HepG2 (cell line): ENCODE results near the gene SYNE2. TPM values are rescaled to one million over a fixed set of nuclear protein-coding genes. Genes with fewer than 3 reads are reported as not detected.

Source experiments
- ATAC-seq: fragments of 200-7000 bp; cut with Tn5 transposase; 3 replicates; pipeline ENCODE4 v1.9.1; 2020; ENCODE audit warnings: mild to moderate bottlenecking, moderate library complexity
- BruUV-seq: library from RNA; stranded (reverse); fragments of 400-500 nt; replicated peaks from 2 replicates; lab custom pipeline; 2021; lab: Mats Ljungman, UMichigan
- CTCF ChIA-PET: fragments of 300-600 bp; formaldehyde crosslinking; extraction: SDS; loops from one replicate; lab custom pipeline; 2021; ENCODE audit warnings: low total read pairs, inconsistent platforms, low intra/inter-chr PET ratio; lab: Yijun Ruan, JAX
- POLR2A ChIA-PET: fragments of 350-600 bp; sonication (Branson Sonifier 250); formaldehyde crosslinking; loops from one replicate; lab custom pipeline; 2020; ENCODE audit warnings: antibody characterized with exemption, inconsistent platforms; lab: Yijun Ruan, JAX
- DNase-seq: peaks from one replicate; pipeline ENCODE4 v3.0.0-alpha.2; 2015; ENCODE audit warnings: low spot score
- FAIRE-seq: peaks from 3 replicates; lab custom pipeline; 2011; peaks lifted over from hg19 to GRCh38; lab: Jason Lieb, UNC
- H2AFZ ChIP-seq: one replicate; pipeline ENCODE4 v1.6.1; 2011; ENCODE audit warnings: low read length, inconsistent platforms
- H3K27ac ChIP-seq: fragments of 300-600 bp; 3 replicates; pipeline ENCODE4 v1.8.0; 2011; ENCODE audit warnings: mixed run types, mild to moderate bottlenecking, mixed read lengths, low read length, inconsistent platforms; ENCODE audit not compliant: insufficient read depth; ENCODE audit errors: extremely low read length
- H3K27me3 ChIP-seq, 2 experiments: fragments of 200-600 bp in 1 of 2; 2 replicates in 1 of 2; 3 replicates in 1 of 2; pipeline versions ENCODE4 v1.6.0 to v1.8.0; 2011; ENCODE audit warnings: low read length in 2 of 2, mild to moderate bottlenecking in 2 of 2, moderate library complexity in 2 of 2, inconsistent platforms in 1 of 2; ENCODE audit not compliant: insufficient read depth in 2 of 2, control insufficient read depth in 1 of 2
- H3K36me3 ChIP-seq, 2 experiments: fragments of 200-600 bp in 1 of 2; replicated peaks in 1 of 2; 2 replicates in 1 of 2; 3 replicates in 1 of 2; pipeline versions ENCODE4 v1.5.1 to v1.8.0; 2011; ENCODE audit warnings: low read length in 2 of 2, inconsistent platforms in 1 of 2; ENCODE audit not compliant: insufficient read depth in 2 of 2, control insufficient read depth in 1 of 2
- H3K4me1 ChIP-seq: 2 replicates; pipeline ENCODE4 v1.5.1; 2012; ENCODE audit warnings: low read length, inconsistent platforms; ENCODE audit not compliant: insufficient read depth
- H3K4me2 ChIP-seq: 2 replicates; pipeline ENCODE4 v1.6.0; 2011; ENCODE audit warnings: low read depth, low read length, inconsistent platforms
- H3K4me3 ChIP-seq, 3 experiments: fragments of 200-600 bp in 1 of 3; sonication (generic), shearing (Covaris generic) in 1 of 3; replicated peaks in 1 of 3; 2 replicates each; pipeline ENCODE4 v1.5.1; 2011 to 2016; ENCODE audit warnings: low read length in 3 of 3, inconsistent platforms in 2 of 3, low read depth in 2 of 3, mild to moderate bottlenecking in 2 of 3, control low read depth in 1 of 3, mixed read lengths in 1 of 3; ENCODE audit not compliant: insufficient read depth in 1 of 3
- H3K79me2 ChIP-seq: one replicate; pipeline ENCODE4 v1.6.1; 2011; ENCODE audit warnings: low read length, inconsistent platforms; ENCODE audit not compliant: insufficient read depth
- H3K9ac ChIP-seq: 2 replicates; pipeline ENCODE4 v1.6.0; 2011; ENCODE audit warnings: mild to moderate bottlenecking, low read depth, low read length, inconsistent platforms; ENCODE audit not compliant: insufficient read depth
- H3K9me3 ChIP-seq: 2 replicates; pipeline ENCODE4 v1.5.1; 2012; ENCODE audit warnings: mild to moderate bottlenecking, low read length
- H4K20me1 ChIP-seq: 2 replicates; pipeline ENCODE4 v1.6.0; 2011; ENCODE audit warnings: inconsistent platforms, mild to moderate bottlenecking, low read length, moderate library complexity; ENCODE audit not compliant: insufficient read depth
- GABPB1 ChIP-seq: IDR thresholded peaks from 2 replicates; pipeline ENCODE4 v1.6.1; 2016; ENCODE audit warnings: mild to moderate bottlenecking, missing genetic modification reagents, moderate library complexity, missing compliant biosample characterization
- IRF1 ChIP-seq: sonication (generic); formaldehyde crosslinking; IDR thresholded peaks from 2 replicates; pipeline ENCODE4 v1.4.0; 2020; ENCODE audit warnings: low read depth, mild to moderate bottlenecking, missing genetic modification reagents
- NR1H2 ChIP-seq: sonication (generic); formaldehyde crosslinking; IDR thresholded peaks from 2 replicates; pipeline ENCODE4 v1.8.1; 2022; ENCODE audit warnings: low read depth, missing genetic modification reagents, borderline replicate concordance
- PAWR ChIP-seq: sonication (generic); formaldehyde crosslinking; IDR thresholded peaks from 2 replicates; pipeline ENCODE4 v1.4.0; 2020; ENCODE audit warnings: missing genetic modification reagents, mild to moderate bottlenecking, borderline replicate concordance
- TFDP1 ChIP-seq: IDR thresholded peaks from 2 replicates; pipeline ENCODE4 v1.6.1; 2016; ENCODE audit warnings: missing compliant biosample characterization, missing genetic modification reagents, borderline replicate concordance
- ZNF160 ChIP-seq: sonication (generic); formaldehyde crosslinking; IDR thresholded peaks from 2 replicates; pipeline ENCODE4 v1.8.0; 2022; ENCODE audit warnings: mild to moderate bottlenecking, inconsistent platforms, missing genetic modification reagents
- ZNF34 ChIP-seq: sonication (generic); formaldehyde crosslinking; IDR thresholded peaks from 2 replicates; pipeline ENCODE4 v1.4.0; 2020; ENCODE audit warnings: mild to moderate bottlenecking, missing genetic modification reagents, borderline replicate concordance
- ZNF354B ChIP-seq: sonication (generic); formaldehyde crosslinking; IDR thresholded peaks from 2 replicates; pipeline ENCODE4 v1.8.0; 2022; ENCODE audit warnings: mild to moderate bottlenecking, missing genetic modification reagents
- WGBS: methylation state at CpG from one replicate; pipeline ENCODE4 v1.1.6; 2017; ENCODE audit warnings: low lambda C conversion rate; 5-methylcytosine and 5-hydroxymethylcytosine counted together
- in situ Hi-C: cut with HindIII; loops from 2 replicates; pipeline ENCODE4 v1.10.0; 2017; ENCODE audit warnings: low pct_unique_long_range_greater_than_20kb; ENCODE audit not compliant: extremely low pct_ligation_motif_present
- intact Hi-C: fragments of 100-400 bp; cut with micrococcal nuclease; formaldehyde crosslinking; loops from one replicate; pipeline ENCODE4 v1.10.0; 2022; ENCODE audit not compliant: unreplicated experiment
- polyA plus RNA-seq, 8 experiments: library from polyadenylated mRNA; depleted of rRNA in 3 of 8; stranded (reverse) in 7 of 8; unstranded in 1 of 8; fragments of >200 nt; fragmentation: Illumina TruSeq in 4 of 8; extraction: Trizol in 4 of 8; gene quantifications; 2 replicates each; pipeline versions ENCODE4 v1.2.1 to v1.2.3, GENCODE V29; 2011 to 2016; ENCODE audit warnings: low read depth in 4 of 8, missing spikeins in 1 of 8, mixed read lengths in 1 of 8; ENCODE audit not compliant: insufficient read depth in 1 of 8
- total RNA-seq, 5 experiments: library from RNA; depleted of rRNA; stranded (reverse); fragments of >200 nt; fragmentation: Illumina TruSeq; extraction: Trizol; gene quantifications; 2 replicates each; pipeline ENCODE4 v1.2.3, GENCODE V29; 2016; ENCODE audit warnings: low read depth in 1 of 5
- TF ChIP-seq, protein P1 (sequence below): sonication (generic); formaldehyde crosslinking; conservative IDR thresholded peaks from 2 replicates; pipeline ENCODE4 v1.8.0; 2022; ENCODE audit warnings: low read depth, missing genetic modification reagents
- TF ChIP-seq, protein P2 (sequence below): sonication (generic); formaldehyde crosslinking; conservative IDR thresholded peaks from 2 replicates; pipeline ENCODE4 v1.4.0; 2020; ENCODE audit warnings: missing genetic modification reagents
- TF ChIP-seq, protein P3 (sequence below): sonication (generic); formaldehyde crosslinking; IDR thresholded peaks from 2 replicates; pipeline ENCODE4 v1.9.0; 2021; ENCODE audit warnings: missing genetic modification reagents, mild to moderate bottlenecking, borderline replicate concordance

The SYNE2 gene
- total and polyA plus RNA-seq, 2 of the 13 experiments (the other 11 are each of a cell fraction or from before 2014, with no cell fraction given) = 6.2 to 13.3 TPM

DNA sequence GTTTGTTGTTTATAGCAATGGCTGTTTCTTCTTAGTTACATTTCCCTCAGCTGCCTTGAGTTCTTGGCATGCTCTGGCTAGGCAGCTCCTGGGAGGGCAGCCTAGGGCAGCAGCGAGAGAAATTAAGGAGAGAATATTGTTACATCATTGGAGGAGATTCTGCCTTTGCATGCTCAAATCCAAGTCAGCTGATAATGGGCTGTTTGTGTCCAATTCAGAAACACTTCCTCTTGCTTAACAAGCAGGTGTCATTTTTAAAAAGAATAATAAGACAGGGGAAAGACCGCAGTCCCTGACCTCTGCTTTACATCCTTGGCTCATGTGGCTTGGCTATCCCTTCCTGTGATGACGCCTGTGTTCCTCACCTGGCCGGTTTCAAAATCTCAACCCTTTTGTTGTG, 364.5 kb downstream of the SYNE2 start:
- H3K9me3 ChIP-seq = no peaks in the 10 kb centered on the region
- CTCF ChIA-PET = no interaction called here
- no peaks in the 10 kb centered on the region for H3K4me1 ChIP-seq
- H3K36me3 ChIP-seq = peaks cover 0 to 15% of the 10 kb centered on the region in 2 experiments; a peak in 1 of 5 replicates
- H3K27ac ChIP-seq = no peak overlapping the region
- no peaks in the 10 kb centered on the region for H3K27me3 ChIP-seq
- 100% methylated on average over 4 of the region's 4 CpGs for WGBS
- DNase-seq = no peak
- intact Hi-C loops (no loop called here), in situ Hi-C loops (no loop called here)
- BruUV-seq = no TSS peak
- TF ChIP-seq, protein P1, sequence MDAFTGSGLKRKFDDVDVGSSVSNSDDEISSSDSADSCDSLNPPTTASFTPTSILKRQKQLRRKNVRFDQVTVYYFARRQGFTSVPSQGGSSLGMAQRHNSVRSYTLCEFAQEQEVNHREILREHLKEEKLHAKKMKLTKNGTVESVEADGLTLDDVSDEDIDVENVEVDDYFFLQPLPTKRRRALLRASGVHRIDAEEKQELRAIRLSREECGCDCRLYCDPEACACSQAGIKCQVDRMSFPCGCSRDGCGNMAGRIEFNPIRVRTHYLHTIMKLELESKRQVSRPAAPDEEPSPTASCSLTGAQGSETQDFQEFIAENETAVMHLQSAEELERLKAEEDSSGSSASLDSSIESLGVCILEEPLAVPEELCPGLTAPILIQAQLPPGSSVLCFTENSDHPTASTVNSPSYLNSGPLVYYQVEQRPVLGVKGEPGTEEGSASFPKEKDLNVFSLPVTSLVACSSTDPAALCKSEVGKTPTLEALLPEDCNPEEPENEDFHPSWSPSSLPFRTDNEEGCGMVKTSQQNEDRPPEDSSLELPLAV (CRISPR knock-in tag) = no peak
- TF ChIP-seq NR1H2 (CRISPR knock-in tag) (no peak), ZNF34 (CRISPR knock-in tag) (no peak), GABPB1 (CRISPR knock-in tag) (no peak), IRF1 (CRISPR knock-in tag) (no peak), ZNF160 (CRISPR knock-in tag) (no peak), PAWR (CRISPR knock-in tag) (no peak), ZNF354B (CRISPR knock-in tag) (no peak), TFDP1 (CRISPR knock-in tag) (no peak)
- TF ChIP-seq, protein P2, sequence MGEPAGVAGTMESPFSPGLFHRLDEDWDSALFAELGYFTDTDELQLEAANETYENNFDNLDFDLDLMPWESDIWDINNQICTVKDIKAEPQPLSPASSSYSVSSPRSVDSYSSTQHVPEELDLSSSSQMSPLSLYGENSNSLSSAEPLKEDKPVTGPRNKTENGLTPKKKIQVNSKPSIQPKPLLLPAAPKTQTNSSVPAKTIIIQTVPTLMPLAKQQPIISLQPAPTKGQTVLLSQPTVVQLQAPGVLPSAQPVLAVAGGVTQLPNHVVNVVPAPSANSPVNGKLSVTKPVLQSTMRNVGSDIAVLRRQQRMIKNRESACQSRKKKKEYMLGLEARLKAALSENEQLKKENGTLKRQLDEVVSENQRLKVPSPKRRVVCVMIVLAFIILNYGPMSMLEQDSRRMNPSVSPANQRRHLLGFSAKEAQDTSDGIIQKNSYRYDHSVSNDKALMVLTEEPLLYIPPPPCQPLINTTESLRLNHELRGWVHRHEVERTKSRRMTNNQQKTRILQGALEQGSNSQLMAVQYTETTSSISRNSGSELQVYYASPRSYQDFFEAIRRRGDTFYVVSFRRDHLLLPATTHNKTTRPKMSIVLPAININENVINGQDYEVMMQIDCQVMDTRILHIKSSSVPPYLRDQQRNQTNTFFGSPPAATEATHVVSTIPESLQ (CRISPR knock-in tag) = no peak
- TF ChIP-seq, protein P3, sequence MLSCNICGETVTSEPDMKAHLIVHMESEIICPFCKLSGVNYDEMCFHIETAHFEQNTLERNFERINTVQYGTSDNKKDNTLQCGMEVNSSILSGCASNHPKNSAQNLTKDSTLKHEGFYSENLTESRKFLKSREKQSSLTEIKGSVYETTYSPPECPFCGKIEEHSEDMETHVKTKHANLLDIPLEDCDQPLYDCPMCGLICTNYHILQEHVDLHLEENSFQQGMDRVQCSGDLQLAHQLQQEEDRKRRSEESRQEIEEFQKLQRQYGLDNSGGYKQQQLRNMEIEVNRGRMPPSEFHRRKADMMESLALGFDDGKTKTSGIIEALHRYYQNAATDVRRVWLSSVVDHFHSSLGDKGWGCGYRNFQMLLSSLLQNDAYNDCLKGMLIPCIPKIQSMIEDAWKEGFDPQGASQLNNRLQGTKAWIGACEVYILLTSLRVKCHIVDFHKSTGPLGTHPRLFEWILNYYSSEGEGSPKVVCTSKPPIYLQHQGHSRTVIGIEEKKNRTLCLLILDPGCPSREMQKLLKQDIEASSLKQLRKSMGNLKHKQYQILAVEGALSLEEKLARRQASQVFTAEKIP = no peak
- FAIRE-seq = no peak
- no peak overlapping the region for H2AFZ ChIP-seq
- POLR2A ChIA-PET = no interaction called here
- no peak overlapping the region for H3K4me3 ChIP-seq
- no peak overlapping the region for H3K4me2 ChIP-seq
- no peaks in the 10 kb centered on the region for H4K20me1 ChIP-seq
- no peak for ATAC-seq
- no peaks in the 10 kb centered on the region for H3K79me2 ChIP-seq
- H3K9ac ChIP-seq = no peak overlapping the region
